Upper lobe of left lung (tissue), 6 donors: ENCODE data around the gene SLC35G6. TPM values are rescaled to one million over a fixed set of nuclear protein-coding genes. Genes with fewer than 3 reads are reported as not detected.

ENCODE experiments used
- ATAC-seq, 2 donors: fragments of 200-7000 bp; cut with Tn5 transposase; one replicate each; pipeline ENCODE4 v1.9.1; 2022; ENCODE audit warnings: mild to moderate bottlenecking in 2 of 2, moderate library complexity in 2 of 2; ENCODE audit not compliant: low FRiP score in 2 of 2
- DNase-seq, 2 donors: peaks; one replicate each; pipeline ENCODE4 v3.0.0-alpha.2; 2019 to 2020
- H3K27ac ChIP-seq, 4 donors: fragments of 200-600 bp; sonication (generic); one replicate each; pipeline ENCODE4 v1.5.1; 2016 to 2019
- H3K27me3 ChIP-seq, 4 donors: fragments of 200-600 bp; sonication (generic); one replicate each; pipeline ENCODE4 v1.5.1; 2017 to 2019
- H3K36me3 ChIP-seq, 4 donors: fragments of 200-600 bp; sonication (generic); one replicate each; pipeline ENCODE4 v1.5.1; 2016 to 2019
- H3K4me1 ChIP-seq, 4 donors: fragments of 200-600 bp; sonication (generic); one replicate each; pipeline ENCODE4 v1.5.1; 2018 to 2019
- H3K4me3 ChIP-seq, 4 donors: fragments of 200-600 bp; sonication (generic); one replicate each; pipeline ENCODE4 v1.5.1; 2017 to 2019; ENCODE audit warnings: mild to moderate bottlenecking in 2 of 4, moderate library complexity in 1 of 4
- H3K9me3 ChIP-seq, 4 donors: fragments of 200-600 bp; sonication (generic); one replicate each; pipeline ENCODE4 v1.5.1; 2018 to 2019
- EP300 ChIP-seq, 4 donors: sonication (generic); formaldehyde crosslinking; IDR thresholded peaks; one replicate each; pipeline ENCODE4 v1.5.1; 2017; ENCODE audit warnings: antibody characterized with exemption in 4 of 4, control low read depth in 2 of 4
- POLR2A ChIP-seq, 4 donors: fragments of 450-650 bp; IDR thresholded peaks; one replicate each; pipeline ENCODE4 v1.5.1; 2016 to 2017; ENCODE audit warnings: antibody characterized with exemption in 4 of 4, mild to moderate bottlenecking in 2 of 4
- POLR2AphosphoS5 ChIP-seq, 2 donors: sonication (generic); formaldehyde crosslinking; IDR thresholded peaks; one replicate each; pipeline ENCODE4 v1.5.1; 2017; ENCODE audit warnings: antibody characterized with exemption in 2 of 2
- WGBS, 2 donors: methylation state at CpG; one replicate each; pipeline ENCODE4 v1.1.5; 2017 to 2018; 5-methylcytosine and 5-hydroxymethylcytosine counted together
- total RNA-seq, 6 donors: library from RNA; depleted of rRNA in 4 of 6; stranded (reverse); fragments of >200 nt in 4 of 6; gene quantifications; one replicate each; pipeline versions ENCODE4 v1.1.0 to v1.2.1, GENCODE V29; 2016 to 2021
- TF ChIP-seq, protein P1 (sequence below), 6 experiments: fragments of 450-650 bp in 4 of 6; fragments of 200-600 bp in 2 of 6; sonication (generic) in 2 of 6; IDR thresholded peaks; one replicate each; pipeline ENCODE4 v1.5.1; 2016 to 2019; ENCODE audit warnings: antibody characterized with exemption in 6 of 6
- donor health status: DM: no; HTN: no; CAD: no; lungs with moderate emphysema.
- donor health status: DM: no; HTN: yes; CAD: no; lungs with severe emphysema.

Gene SLC35G6
- total RNA-seq, 6 donors from 2014 or later, result not detected

DNA sequence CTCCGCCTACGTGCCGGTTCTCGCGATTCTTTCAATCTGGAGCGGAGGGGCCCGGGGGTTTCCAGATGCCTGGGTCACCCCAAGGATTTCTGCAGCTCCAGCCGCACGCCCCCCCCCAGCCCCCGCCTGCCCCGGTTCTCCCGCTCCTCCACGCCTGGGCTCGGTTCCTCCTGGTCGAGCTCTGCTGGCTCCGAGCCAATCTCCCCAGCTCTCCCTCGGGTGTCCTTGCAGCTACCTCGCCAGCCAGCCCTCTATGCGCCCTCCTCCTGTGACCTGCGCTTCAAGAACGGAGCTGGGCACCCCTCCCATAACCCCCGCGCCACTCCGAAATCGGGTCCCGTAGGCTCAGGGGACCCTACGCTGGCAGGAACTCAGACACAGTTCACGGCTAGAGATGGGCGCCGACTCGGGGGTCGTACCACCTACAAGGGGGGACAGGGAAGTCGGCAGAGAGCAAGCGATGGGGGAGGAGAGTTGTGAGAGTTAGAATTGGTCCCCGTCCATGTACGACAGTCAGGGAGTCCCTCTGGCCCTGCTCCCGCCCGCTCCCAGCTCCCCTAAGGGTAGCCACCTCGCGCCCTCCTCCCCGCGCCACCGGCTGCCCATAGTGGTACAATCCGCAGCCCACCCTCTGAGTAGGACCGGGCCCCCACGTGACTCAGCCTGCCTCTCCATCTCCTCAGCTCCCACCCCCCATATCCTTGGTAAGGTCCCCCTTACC lies 41.0 kb upstream of the SLC35G6 start:
- Histone ChIP-seq H3K27me3 (peaks cover 0 to 25% (median 19%) of the 10 kb centered on the region in 4 donors), H3K9me3 (no peaks in the 10 kb centered on the region), H3K27ac (no peak overlapping the region), H3K4me3 (peak overlapping the region in 3 of 4 donors; percentile 16 to 44 (median 39)), H3K36me3 (no peaks in the 10 kb centered on the region), H3K4me1 (peaks cover 53 to 65% (median 61%) of the 10 kb centered on the region in 4 donors)
- ATAC-seq (no peak), DNase-seq (peak; percentile 63 to 80)
- 4 to 6% methylated on average over 15 to 46 of the region's 46 CpGs for WGBS, 2 donors
- no peak for TF ChIP-seq POLR2AphosphoS5 (IDR thresholded peaks at IDR 0.05)
- no peak for TF ChIP-seq EP300 (IDR thresholded peaks at IDR 0.05)
- TF ChIP-seq, protein P1, sequence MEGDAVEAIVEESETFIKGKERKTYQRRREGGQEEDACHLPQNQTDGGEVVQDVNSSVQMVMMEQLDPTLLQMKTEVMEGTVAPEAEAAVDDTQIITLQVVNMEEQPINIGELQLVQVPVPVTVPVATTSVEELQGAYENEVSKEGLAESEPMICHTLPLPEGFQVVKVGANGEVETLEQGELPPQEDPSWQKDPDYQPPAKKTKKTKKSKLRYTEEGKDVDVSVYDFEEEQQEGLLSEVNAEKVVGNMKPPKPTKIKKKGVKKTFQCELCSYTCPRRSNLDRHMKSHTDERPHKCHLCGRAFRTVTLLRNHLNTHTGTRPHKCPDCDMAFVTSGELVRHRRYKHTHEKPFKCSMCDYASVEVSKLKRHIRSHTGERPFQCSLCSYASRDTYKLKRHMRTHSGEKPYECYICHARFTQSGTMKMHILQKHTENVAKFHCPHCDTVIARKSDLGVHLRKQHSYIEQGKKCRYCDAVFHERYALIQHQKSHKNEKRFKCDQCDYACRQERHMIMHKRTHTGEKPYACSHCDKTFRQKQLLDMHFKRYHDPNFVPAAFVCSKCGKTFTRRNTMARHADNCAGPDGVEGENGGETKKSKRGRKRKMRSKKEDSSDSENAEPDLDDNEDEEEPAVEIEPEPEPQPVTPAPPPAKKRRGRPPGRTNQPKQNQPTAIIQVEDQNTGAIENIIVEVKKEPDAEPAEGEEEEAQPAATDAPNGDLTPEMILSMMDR (IDR thresholded peaks at IDR 0.05), result no peak
- no peak for TF ChIP-seq POLR2A (IDR thresholded peaks at IDR 0.05)

DNA sequence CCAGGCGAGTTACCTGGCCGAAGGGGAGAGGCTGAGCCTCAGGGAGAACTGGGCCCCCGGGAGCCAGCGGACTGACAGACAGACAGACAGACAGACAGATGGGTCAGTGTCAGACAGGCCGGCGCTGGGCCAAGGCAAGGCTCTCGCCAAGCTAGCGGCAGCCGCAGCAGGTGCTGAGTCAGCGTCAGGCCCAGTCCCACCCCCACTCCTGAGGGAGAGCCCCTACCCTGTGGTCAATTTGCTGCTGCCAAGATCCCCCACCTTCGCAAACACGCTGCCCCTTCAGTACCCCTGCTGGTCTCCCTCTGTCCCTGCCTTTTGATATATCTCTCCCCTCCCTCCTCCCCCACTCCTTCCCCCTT lies 40.4 kb upstream of the SLC35G6 start:
- no peaks in the 10 kb centered on the region for H3K9me3 ChIP-seq
- H3K27me3 ChIP-seq, result peaks cover 0 to 27% (median 19%) of the 10 kb centered on the region in 4 donors
- no peak for TF ChIP-seq EP300 (IDR thresholded peaks at IDR 0.05)
- TF ChIP-seq, protein P1 (IDR thresholded peaks at IDR 0.05), result no peak
- no peak for TF ChIP-seq POLR2A (IDR thresholded peaks at IDR 0.05)
- TF ChIP-seq POLR2AphosphoS5 (IDR thresholded peaks at IDR 0.05), result no peak
- H3K36me3 ChIP-seq, result no peaks in the 10 kb centered on the region
- DNase-seq (peak in 1 of 2 donors; percentile 80), ATAC-seq (no peak)
- H3K27ac ChIP-seq, result no peak overlapping the region
- no peak overlapping the region for H3K4me3 ChIP-seq
- 8 to 16% methylated on average over 5 to 8 of the region's 12 CpGs for WGBS, 2 donors
- peaks cover 54 to 65% (median 62%) of the 10 kb centered on the region in 4 donors for H3K4me1 ChIP-seq

DNA sequence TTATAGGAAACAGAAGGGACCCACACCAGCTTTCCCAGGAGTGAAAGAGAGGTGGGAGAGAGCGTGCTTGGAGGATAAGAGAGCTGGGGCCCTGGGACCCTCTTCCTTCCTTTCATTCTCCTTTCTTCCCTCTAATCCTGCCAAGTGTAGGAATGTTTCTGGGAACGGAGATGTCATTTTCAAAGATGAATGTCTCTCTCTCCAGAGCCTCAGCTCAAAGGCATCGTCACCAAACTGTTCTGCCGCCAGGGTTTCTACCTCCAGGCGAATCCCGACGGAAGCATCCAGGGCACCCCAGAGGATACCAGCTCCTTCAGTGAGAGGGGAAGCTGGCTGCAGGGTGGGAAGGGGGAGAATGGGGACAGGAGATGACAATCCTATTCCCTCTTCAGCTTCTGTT lies 40.0 kb upstream of the SLC35G6 start:
- TF ChIP-seq POLR2AphosphoS5 (IDR thresholded peaks at IDR 0.05), result no peak
- TF ChIP-seq, protein P1 (IDR thresholded peaks at IDR 0.05), result no peak
- no peak for TF ChIP-seq POLR2A (IDR thresholded peaks at IDR 0.05)
- no peak for TF ChIP-seq EP300 (IDR thresholded peaks at IDR 0.05)
- DNase-seq (no peak), ATAC-seq (no peak)
- Histone ChIP-seq H3K27ac (no peak overlapping the region), H3K27me3 (peaks cover 0 to 28% (median 19%) of the 10 kb centered on the region in 4 donors), H3K4me3 (no peak overlapping the region), H3K36me3 (no peaks in the 10 kb centered on the region), H3K4me1 (peaks cover 50 to 63% (median 59%) of the 10 kb centered on the region in 4 donors), H3K9me3 (no peaks in the 10 kb centered on the region)
- 56 to 77% methylated on average over 7 of the region's 7 CpGs for WGBS, 2 donors

DNA sequence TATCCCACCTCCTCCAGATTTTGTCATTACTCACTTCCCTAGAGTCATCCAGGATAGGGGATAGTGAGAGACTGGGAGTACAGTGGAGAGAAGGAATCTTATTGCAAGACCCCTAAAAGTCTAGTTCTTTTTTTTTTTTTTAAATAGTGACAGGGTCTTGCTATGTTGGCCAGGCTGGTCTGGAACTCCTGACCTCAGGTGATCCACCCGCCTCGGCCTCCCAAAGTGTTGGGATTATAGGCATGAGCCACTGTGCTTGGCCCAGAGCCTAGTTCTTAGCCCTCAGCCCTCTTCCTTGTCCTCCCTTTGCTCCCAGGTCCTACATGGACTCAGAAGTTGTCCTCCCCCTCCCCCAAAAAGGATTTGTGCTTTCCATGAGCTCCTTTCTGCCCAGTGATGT lies 39.1 kb upstream of the SLC35G6 start:
- Histone ChIP-seq H3K4me3 (no peak overlapping the region), H3K36me3 (no peaks in the 10 kb centered on the region), H3K27me3 (peaks cover 0 to 37% (median 24%) of the 10 kb centered on the region in 4 donors), H3K4me1 (peaks cover 49 to 61% (median 55%) of the 10 kb centered on the region in 4 donors), H3K27ac (no peak overlapping the region), H3K9me3 (no peaks in the 10 kb centered on the region)
- DNase-seq (no peak), ATAC-seq (no peak)
- 90 to 94% methylated on average over 2 of the region's 2 CpGs for WGBS, 2 donors
- no peak for TF ChIP-seq POLR2AphosphoS5 (IDR thresholded peaks at IDR 0.05)
- TF ChIP-seq POLR2A (IDR thresholded peaks at IDR 0.05), result no peak
- TF ChIP-seq EP300 (IDR thresholded peaks at IDR 0.05), result no peak
- TF ChIP-seq, protein P1 (IDR thresholded peaks at IDR 0.05), result no peak
